GM23338 (cell line): ENCODE data around the gene OBSCN.

Source experiments
- CREB1 ChIP-seq: fragments of 250-450 bp; sonication (Bioruptor Pico); IDR thresholded peaks from 2 replicates; pipeline ENCODE4 v1.5.0; 2020; ENCODE audit warnings: low read depth, mild to moderate bottlenecking, moderate library complexity
- CTCF ChIP-seq, 2 experiments: fragments of 200-600 bp in 1 of 2; sonication (generic) in 1 of 2; conservative IDR thresholded peaks; 2 replicates each; pipeline versions ENCODE4 v1.5.1 to v1.6.1; 2016 to 2017; ENCODE audit warnings: antibody characterized with exemption in 2 of 2, low read depth in 2 of 2, mild to moderate bottlenecking in 2 of 2, moderate library complexity in 1 of 2
- EZH2 ChIP-seq: fragments of 200-600 bp; sonication (generic); IDR thresholded peaks from one replicate; pipeline ENCODE4 v1.8.0; 2017; ENCODE audit warnings: antibody characterized with exemption, mild to moderate bottlenecking, low read depth; ENCODE audit not compliant: unreplicated experiment
- EZH2phosphoT487 ChIP-seq: fragments of 200-600 bp; sonication (generic); IDR thresholded peaks from one replicate; pipeline ENCODE4 v1.8.1; 2018; ENCODE audit warnings: antibody characterized with exemption; ENCODE audit not compliant: unreplicated experiment
- POLR2AphosphoS5 ChIP-seq: IDR thresholded peaks from 2 replicates; pipeline ENCODE4 v1.6.1; 2016; ENCODE audit warnings: antibody characterized with exemption, low read depth
- STAT1 ChIP-seq: IDR thresholded peaks from one replicate; pipeline ENCODE4 v1.6.1; 2016; ENCODE audit warnings: antibody characterized with exemption; ENCODE audit not compliant: unreplicated experiment
- ZNF114 ChIP-seq: fragments of 250-450 bp; sonication (Bioruptor Pico); IDR thresholded peaks from 2 replicates; pipeline ENCODE4 v1.5.0; 2020; ENCODE audit warnings: mild to moderate bottlenecking, moderate library complexity
- ZNF331 ChIP-seq: fragments of 250-450 bp; sonication (Bioruptor Pico); IDR thresholded peaks from 2 replicates; pipeline ENCODE4 v1.5.0; 2020; ENCODE audit warnings: low read depth, mild to moderate bottlenecking, moderate library complexity
- TF ChIP-seq, protein P1 (sequence below): IDR thresholded peaks from one replicate; pipeline ENCODE4 v1.6.1; 2018; ENCODE audit warnings: antibody characterized with exemption; ENCODE audit not compliant: unreplicated experiment

DNA sequence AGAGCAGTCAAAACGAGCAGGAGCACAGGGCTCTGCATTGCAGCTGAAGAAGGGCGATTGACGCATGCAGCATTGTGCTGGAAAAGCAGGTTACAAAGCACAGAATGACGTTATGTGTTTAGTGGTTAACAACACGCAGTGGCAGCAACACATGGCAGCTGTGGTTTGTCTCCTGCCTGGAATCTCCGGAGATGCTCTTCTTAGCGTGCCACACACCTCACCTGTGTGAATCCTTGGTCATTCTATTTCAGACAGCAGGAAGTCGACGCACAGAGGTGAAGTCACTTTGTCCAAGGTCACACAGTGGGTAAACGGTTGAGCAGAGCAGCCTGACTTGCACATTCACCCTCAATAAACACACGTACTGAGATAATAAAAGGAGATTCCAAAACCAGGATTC, 14.7 kb downstream of the OBSCN start:
- TF ChIP-seq CTCF (conservative IDR thresholded peaks at IDR 0.05; ENCODE audit: low read depth in 2 of 2) (no peak), POLR2AphosphoS5 (no peak), EZH2phosphoT487 (no peak), STAT1 (no peak), EZH2 (no peak), CREB1 (no peak), ZNF114 (no peak), ZNF331 (no peak)
- TF ChIP-seq, protein P1, sequence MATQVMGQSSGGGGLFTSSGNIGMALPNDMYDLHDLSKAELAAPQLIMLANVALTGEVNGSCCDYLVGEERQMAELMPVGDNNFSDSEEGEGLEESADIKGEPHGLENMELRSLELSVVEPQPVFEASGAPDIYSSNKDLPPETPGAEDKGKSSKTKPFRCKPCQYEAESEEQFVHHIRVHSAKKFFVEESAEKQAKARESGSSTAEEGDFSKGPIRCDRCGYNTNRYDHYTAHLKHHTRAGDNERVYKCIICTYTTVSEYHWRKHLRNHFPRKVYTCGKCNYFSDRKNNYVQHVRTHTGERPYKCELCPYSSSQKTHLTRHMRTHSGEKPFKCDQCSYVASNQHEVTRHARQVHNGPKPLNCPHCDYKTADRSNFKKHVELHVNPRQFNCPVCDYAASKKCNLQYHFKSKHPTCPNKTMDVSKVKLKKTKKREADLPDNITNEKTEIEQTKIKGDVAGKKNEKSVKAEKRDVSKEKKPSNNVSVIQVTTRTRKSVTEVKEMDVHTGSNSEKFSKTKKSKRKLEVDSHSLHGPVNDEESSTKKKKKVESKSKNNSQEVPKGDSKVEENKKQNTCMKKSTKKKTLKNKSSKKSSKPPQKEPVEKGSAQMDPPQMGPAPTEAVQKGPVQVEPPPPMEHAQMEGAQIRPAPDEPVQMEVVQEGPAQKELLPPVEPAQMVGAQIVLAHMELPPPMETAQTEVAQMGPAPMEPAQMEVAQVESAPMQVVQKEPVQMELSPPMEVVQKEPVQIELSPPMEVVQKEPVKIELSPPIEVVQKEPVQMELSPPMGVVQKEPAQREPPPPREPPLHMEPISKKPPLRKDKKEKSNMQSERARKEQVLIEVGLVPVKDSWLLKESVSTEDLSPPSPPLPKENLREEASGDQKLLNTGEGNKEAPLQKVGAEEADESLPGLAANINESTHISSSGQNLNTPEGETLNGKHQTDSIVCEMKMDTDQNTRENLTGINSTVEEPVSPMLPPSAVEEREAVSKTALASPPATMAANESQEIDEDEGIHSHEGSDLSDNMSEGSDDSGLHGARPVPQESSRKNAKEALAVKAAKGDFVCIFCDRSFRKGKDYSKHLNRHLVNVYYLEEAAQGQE: no peak
